GM23248 (cell line): ENCODE results near the gene HMCN1. TPM values are rescaled to one million over a fixed set of nuclear protein-coding genes. Genes with fewer than 3 reads are reported as not detected.

Source experiments
- DNase-seq: peaks from one replicate; pipeline ENCODE4 v3.0.0-alpha.2; 2015
- H2AFZ ChIP-seq: fragments of 200-600 bp; sonication (generic); 2 replicates; pipeline ENCODE4 v1.6.1; 2016; ENCODE audit warnings: antibody characterized with exemption
- H3F3A ChIP-seq: fragments of 200-600 bp; sonication (generic); 2 replicates; pipeline ENCODE4 v1.6.1; 2016; ENCODE audit warnings: mild to moderate bottlenecking, antibody characterized with exemption, mixed run types; ENCODE audit not compliant: insufficient read depth
- H3K27ac ChIP-seq: fragments of 200-600 bp; sonication (generic); 2 replicates; pipeline ENCODE4 v1.5.1; 2016; ENCODE audit warnings: mild to moderate bottlenecking
- H3K27me3 ChIP-seq: fragments of 200-600 bp; sonication (generic); replicated peaks from 2 replicates; pipeline ENCODE4 v1.6.1; 2016; ENCODE audit warnings: mild to moderate bottlenecking; ENCODE audit not compliant: insufficient read depth
- H3K36me3 ChIP-seq: fragments of 200-600 bp; sonication (generic); 2 replicates; pipeline ENCODE4 v1.6.1; 2016; ENCODE audit warnings: low read depth, mild to moderate bottlenecking
- H3K4me1 ChIP-seq: fragments of 200-600 bp; sonication (generic); 2 replicates; pipeline ENCODE4 v1.6.1; 2016; ENCODE audit warnings: mild to moderate bottlenecking; ENCODE audit not compliant: insufficient read depth
- H3K4me2 ChIP-seq: fragments of 200-600 bp; sonication (generic); one replicate; pipeline ENCODE4 v1.6.1; 2016; ENCODE audit warnings: mild to moderate bottlenecking; ENCODE audit not compliant: unreplicated experiment
- H3K4me3 ChIP-seq: fragments of 200-600 bp; sonication (generic); 2 replicates; pipeline ENCODE4 v1.5.1; 2016; ENCODE audit warnings: mild to moderate bottlenecking
- H3K79me2 ChIP-seq: fragments of 200-600 bp; sonication (generic); 2 replicates; pipeline ENCODE4 v1.6.1; 2016; ENCODE audit warnings: mild to moderate bottlenecking; ENCODE audit not compliant: insufficient read depth
- H3K9ac ChIP-seq: fragments of 200-600 bp; sonication (generic); 2 replicates; pipeline ENCODE4 v1.6.1; 2016; ENCODE audit warnings: mild to moderate bottlenecking
- H3K9me2 ChIP-seq: fragments of 200-600 bp; sonication (generic); 2 replicates; pipeline ENCODE4 v1.6.1; 2016; ENCODE audit warnings: mixed run types, mild to moderate bottlenecking, moderate library complexity; ENCODE audit not compliant: insufficient read depth
- H3K9me3 ChIP-seq: fragments of 200-600 bp; sonication (generic); one replicate; pipeline ENCODE4 v1.6.1; 2017; ENCODE audit warnings: low read depth
- H4K20me1 ChIP-seq: fragments of 200-600 bp; sonication (generic); 2 replicates; pipeline ENCODE4 v1.6.0; 2016; ENCODE audit not compliant: insufficient read depth
- EZH2 ChIP-seq: fragments of 200-600 bp; sonication (generic); IDR thresholded peaks from 2 replicates; pipeline ENCODE4 v1.6.1; 2018; ENCODE audit warnings: antibody characterized with exemption, mild to moderate bottlenecking; ENCODE audit not compliant: insufficient read depth, poor library complexity, severe bottlenecking
- EZH2phosphoT487 ChIP-seq: fragments of 200-600 bp; sonication (generic); IDR thresholded peaks from 2 replicates; pipeline ENCODE4 v1.6.1; 2018; ENCODE audit warnings: antibody characterized with exemption, moderate library complexity, mild to moderate bottlenecking, low read depth; ENCODE audit not compliant: insufficient read depth
- WGBS, 2 experiments: methylation state at CpG; one replicate each; pipeline ENCODE4 v1.1.6; 2015 to 2017; ENCODE audit warnings: low lambda C conversion rate in 2 of 2, low coverage in 1 of 2; ENCODE audit errors: missing lambda C conversion rate in 2 of 2; 5-methylcytosine and 5-hydroxymethylcytosine counted together
- in situ Hi-C: fragments of 300-500 bp; cut with MboI; formaldehyde crosslinking; loops from 2 replicates; pipeline ENCODE4 v1.15.0; 2020
- polyA plus RNA-seq: library from polyadenylated mRNA; unstranded; fragments of >200 nt; fragmentation: Nextera tagmentation; extraction: Ambion mirVana; gene quantifications from 2 replicates; pipeline ENCODE4 v1.2.1, GENCODE V29; 2016
- total RNA-seq: library from RNA; depleted of rRNA; stranded (reverse); fragments of >200 nt; shearing (Covaris generic); gene quantifications from 2 replicates; pipeline ENCODE4 v1.2.3, GENCODE V29; 2014

Gene HMCN1
- total and polyA plus RNA-seq, 2 experiments from 2014 or later = 1.8 to 5.2 TPM

DNA sequence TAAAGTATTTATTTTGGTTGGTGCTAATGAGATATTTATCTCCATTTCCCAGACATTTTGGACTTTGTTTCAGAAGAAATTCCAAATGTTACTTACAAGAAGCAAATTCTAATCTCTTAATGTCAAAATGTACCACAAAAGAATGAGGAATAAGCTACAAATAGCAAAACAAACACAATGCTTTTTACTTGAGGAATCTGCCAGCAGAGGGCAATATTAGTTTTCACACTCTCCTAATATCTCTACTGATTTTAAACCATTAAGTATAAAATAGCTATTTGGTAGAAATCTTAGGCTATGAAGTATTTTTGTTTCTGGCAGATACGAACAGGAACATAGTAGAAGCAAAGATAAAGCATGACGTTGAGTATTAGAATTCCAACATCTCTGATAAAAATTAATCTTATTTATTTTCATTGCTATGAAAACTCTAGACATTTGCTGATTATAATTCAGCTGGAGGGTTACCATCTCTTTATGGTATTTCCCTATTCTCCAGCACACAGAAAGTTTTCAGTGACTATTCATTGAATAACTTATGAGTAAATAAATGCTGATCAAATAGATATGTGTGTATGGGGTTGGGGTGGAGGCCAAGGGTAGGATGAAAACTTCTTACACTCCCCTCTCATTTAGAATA is 13.4 kb upstream of the HMCN1 start:
- Histone ChIP-seq H3K9me2 (no peaks in the 10 kb centered on the region), H4K20me1 (no peaks in the 10 kb centered on the region), H3K9ac (no peak overlapping the region), H3F3A (peaks cover 30% of the 10 kb centered on the region), H3K36me3 (no peaks in the 10 kb centered on the region), H3K27me3 (no peaks in the 10 kb centered on the region), H3K79me2 (no peaks in the 10 kb centered on the region), H3K27ac (no peak overlapping the region), H2AFZ (no peak overlapping the region), H3K9me3 (no peaks in the 10 kb centered on the region), H3K4me2 (no peak overlapping the region), H3K4me3 (no peak overlapping the region), H3K4me1 (peaks cover 29% of the 10 kb centered on the region)
- in situ Hi-C loops = loop anchor here (10.0 kb wide), 1 partner anchor 484 kb away; no protein-coding TSS in a partner anchor
- no peak for TF ChIP-seq EZH2phosphoT487
- TF ChIP-seq EZH2 = no peak
- WGBS, 2 experiments = 2 to 4% methylated on average over 2 of the region's 2 CpGs
- DNase-seq = peak; percentile 63

DNA sequence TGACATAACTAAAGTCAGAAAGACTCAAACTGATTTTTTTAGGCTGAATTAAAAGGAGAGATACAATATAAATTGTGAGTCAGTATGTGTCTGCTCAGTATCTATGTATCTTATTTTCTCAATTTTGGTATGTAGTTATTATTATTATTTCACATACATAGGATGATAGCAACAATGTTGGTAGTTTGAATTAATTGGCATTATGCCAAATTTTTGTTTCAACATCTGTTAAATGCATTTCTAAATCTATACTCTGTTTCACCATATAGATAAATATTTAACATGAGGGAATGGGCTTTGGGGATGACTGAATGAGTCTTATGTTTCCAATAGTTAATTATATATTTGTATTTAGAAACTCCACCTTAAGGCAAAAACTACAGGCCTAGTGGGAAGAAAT is 12.6 kb upstream of the HMCN1 start:
- no peak overlapping the region for H2AFZ ChIP-seq
- no peak overlapping the region for H3K4me3 ChIP-seq
- H3K4me1 ChIP-seq = peaks cover 29% of the 10 kb centered on the region
- no peak overlapping the region for H3K9ac ChIP-seq
- H3K36me3 ChIP-seq = no peaks in the 10 kb centered on the region
- H3K27ac ChIP-seq = no peak overlapping the region
- no peaks in the 10 kb centered on the region for H4K20me1 ChIP-seq
- peaks cover 30% of the 10 kb centered on the region for H3F3A ChIP-seq
- no peaks in the 10 kb centered on the region for H3K79me2 ChIP-seq
- H3K9me2 ChIP-seq = no peaks in the 10 kb centered on the region
- no peak overlapping the region for H3K4me2 ChIP-seq
- no peaks in the 10 kb centered on the region for H3K9me3 ChIP-seq
- TF ChIP-seq EZH2 (no peak), EZH2phosphoT487 (no peak)
- peak; percentile 6 for DNase-seq
- H3K27me3 ChIP-seq = no peaks in the 10 kb centered on the region
- in situ Hi-C loops = loop anchor here (10.0 kb wide), 1 partner anchor 483 kb away; no protein-coding TSS in a partner anchor

DNA sequence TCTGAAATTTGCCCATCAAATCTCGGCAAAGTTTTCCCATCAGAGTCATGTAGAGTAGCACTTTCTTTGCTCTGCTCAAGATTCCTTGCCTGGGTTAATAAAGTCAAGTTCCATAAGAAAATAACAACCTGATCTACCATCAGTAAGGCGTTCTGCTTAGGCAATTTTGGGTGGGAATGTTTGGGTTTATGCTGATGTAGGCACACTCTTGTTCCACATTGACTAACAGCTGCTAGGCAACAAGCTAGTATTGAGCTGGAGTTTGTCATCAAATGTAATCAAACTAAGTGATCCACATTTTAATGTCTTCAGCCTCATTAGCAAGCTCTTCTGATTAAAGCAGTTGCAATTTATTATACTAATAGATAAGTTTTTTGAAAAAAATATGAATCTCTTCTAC is 12.1 kb upstream of the HMCN1 start:
- Histone ChIP-seq H3K79me2 (no peaks in the 10 kb centered on the region), H3K4me2 (no peak overlapping the region), H3K27me3 (no peaks in the 10 kb centered on the region), H3K27ac (no peak overlapping the region), H3K9me3 (no peaks in the 10 kb centered on the region), H3K4me1 (peaks cover 29% of the 10 kb centered on the region), H4K20me1 (no peaks in the 10 kb centered on the region), H3K4me3 (no peak overlapping the region), H3K36me3 (no peaks in the 10 kb centered on the region), H3K9me2 (no peaks in the 10 kb centered on the region), H3F3A (peaks cover 30% of the 10 kb centered on the region), H2AFZ (no peak overlapping the region), H3K9ac (no peak overlapping the region)
- TF ChIP-seq EZH2phosphoT487 = no peak
- no peak for TF ChIP-seq EZH2
- DNase-seq = no peak
- WGBS, 2 experiments = 90% methylated on average over 2 of the region's 2 CpGs
- in situ Hi-C loops = loop anchor here (10.0 kb wide), 1 partner anchor 483 kb away; no protein-coding TSS in a partner anchor

DNA sequence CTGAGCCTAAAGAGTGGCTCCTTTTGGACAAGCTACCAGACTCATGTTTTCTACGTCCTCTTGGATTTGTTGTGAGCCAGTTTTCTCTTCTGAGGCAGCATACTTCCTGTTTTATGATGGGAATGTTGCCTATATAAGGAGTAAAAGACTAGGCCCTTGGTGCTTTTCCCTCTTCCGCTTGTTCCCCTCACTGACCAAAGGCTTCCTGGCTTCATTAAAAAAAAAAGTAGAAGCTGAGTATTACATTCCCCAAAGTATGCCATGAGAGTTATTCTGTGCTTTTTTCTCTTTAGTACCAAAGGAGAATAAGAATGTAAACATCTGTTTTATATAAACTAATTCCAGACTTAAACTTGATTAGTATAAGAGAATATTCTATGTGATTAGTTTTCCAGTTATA is 6.5 kb upstream of the HMCN1 start:
- in situ Hi-C loops = loop anchor here (10.0 kb wide), 1 partner anchor 477 kb away; no protein-coding TSS in a partner anchor
- Histone ChIP-seq H3K4me1 (no peaks in the 10 kb centered on the region), H3K4me2 (no peak overlapping the region), H4K20me1 (no peaks in the 10 kb centered on the region), H3K9me2 (no peaks in the 10 kb centered on the region), H3K36me3 (no peaks in the 10 kb centered on the region), H3K79me2 (no peaks in the 10 kb centered on the region), H3K9me3 (no peaks in the 10 kb centered on the region), H3K27me3 (no peaks in the 10 kb centered on the region), H3K9ac (no peak overlapping the region), H2AFZ (no peak overlapping the region), H3F3A (no peaks in the 10 kb centered on the region), H3K27ac (no peak overlapping the region), H3K4me3 (no peak overlapping the region)
- DNase-seq = no peak
- 98 to 100% methylated on average over 2 of the region's 2 CpGs for WGBS, 2 experiments
- TF ChIP-seq EZH2 (no peak), EZH2phosphoT487 (no peak)

DNA sequence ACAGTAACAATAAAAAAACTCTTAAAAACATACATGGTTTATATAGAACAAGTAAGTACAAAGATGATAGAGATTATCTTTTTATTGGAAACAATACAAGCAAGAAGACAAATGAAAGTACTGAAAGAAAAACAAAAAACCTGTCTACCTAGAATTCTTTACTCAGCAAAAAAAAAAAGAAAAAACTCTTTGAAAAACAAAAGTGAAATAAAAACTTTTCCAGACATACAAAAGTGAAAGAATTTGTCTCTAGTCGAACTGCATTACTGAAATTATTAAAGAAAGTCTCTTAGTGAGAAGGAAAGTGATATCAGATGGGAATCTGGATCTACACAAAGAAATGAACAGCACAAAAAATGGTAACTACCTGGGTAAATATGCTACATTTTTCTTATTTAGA is 2.7 kb upstream of the HMCN1 start:
- H3K9me2 ChIP-seq = no peaks in the 10 kb centered on the region
- no peaks in the 10 kb centered on the region for H3K9me3 ChIP-seq
- peaks cover 5% of the 10 kb centered on the region; the same call in 1 of the 2 replicates for H3K4me1 ChIP-seq
- peaks cover 8% of the 10 kb centered on the region; the same call in 1 of the 2 replicates for H3F3A ChIP-seq
- H3K4me2 ChIP-seq = no peak overlapping the region
- H3K36me3 ChIP-seq = no peaks in the 10 kb centered on the region
- no peaks in the 10 kb centered on the region for H4K20me1 ChIP-seq
- H3K27me3 ChIP-seq = no peaks in the 10 kb centered on the region
- H3K79me2 ChIP-seq = no peaks in the 10 kb centered on the region
- H3K4me3 ChIP-seq = no peak overlapping the region
- no peak overlapping the region for H3K9ac ChIP-seq
- H2AFZ ChIP-seq = no peak overlapping the region
- DNase-seq = no peak
- H3K27ac ChIP-seq = no peak overlapping the region
- no peak for TF ChIP-seq EZH2
- no peak for TF ChIP-seq EZH2phosphoT487
- 30 to 45% methylated on average over 1 of the region's 1 CpG for WGBS, 2 experiments
- in situ Hi-C loops = no loop called here
